GM23338 (cell line): ENCODE results near the gene BARX2. TPM values are rescaled to one million over a fixed set of nuclear protein-coding genes. Genes with fewer than 3 reads are reported as not detected.

ENCODE experiments used
- ATAC-seq: fragments of 200-7000 bp; cut with Tn5 transposase; 3 replicates; pipeline ENCODE4 v1.9.1; 2020
- DNase-seq: peaks from one replicate; pipeline ENCODE4 v3.0.0-alpha.2; 2015; ENCODE audit warnings: low spot score
- H2AFZ ChIP-seq: fragments of 200-600 bp; sonication (generic); 2 replicates; pipeline ENCODE4 v1.8.0; 2016; ENCODE audit warnings: antibody characterized with exemption, mild to moderate bottlenecking, moderate library complexity
- H3F3A ChIP-seq: fragments of 200-600 bp; sonication (generic); replicated peaks from 2 replicates; pipeline ENCODE4 v1.8.0; 2017; ENCODE audit warnings: antibody characterized with exemption, mixed run types, low read depth
- H3K27ac ChIP-seq: fragments of 200-600 bp; sonication (generic); 2 replicates; pipeline ENCODE4 v1.6.1; 2016; ENCODE audit warnings: low read depth
- H3K27me3 ChIP-seq: fragments of 200-600 bp; sonication (generic); 2 replicates; pipeline ENCODE4 v1.8.0; 2016; ENCODE audit warnings: mild to moderate bottlenecking, mixed run types, moderate library complexity; ENCODE audit not compliant: insufficient read depth
- H3K36me3 ChIP-seq: fragments of 200-600 bp; sonication (generic); 2 replicates; pipeline ENCODE4 v1.8.0; 2016; ENCODE audit warnings: mild to moderate bottlenecking; ENCODE audit not compliant: insufficient read depth
- H3K4me1 ChIP-seq: fragments of 200-600 bp; sonication (generic); 2 replicates; pipeline ENCODE4 v1.8.0; 2016; ENCODE audit warnings: mild to moderate bottlenecking, moderate library complexity; ENCODE audit not compliant: insufficient read depth
- H3K4me2 ChIP-seq: fragments of 200-600 bp; sonication (generic); 2 replicates; pipeline ENCODE4 v1.7.1; 2017; ENCODE audit warnings: mixed run types
- H3K4me3 ChIP-seq: fragments of 200-600 bp; sonication (generic); 2 replicates; pipeline ENCODE4 v1.6.1; 2016; ENCODE audit warnings: mixed run types
- H3K79me2 ChIP-seq: fragments of 200-600 bp; sonication (generic); replicated peaks from 2 replicates; pipeline ENCODE4 v1.8.0; 2017; ENCODE audit warnings: mild to moderate bottlenecking; ENCODE audit not compliant: insufficient read depth
- H3K9me2 ChIP-seq: fragments of 200-600 bp; sonication (generic); 2 replicates; pipeline ENCODE4 v1.8.0; 2017; ENCODE audit not compliant: insufficient read depth
- H4K20me1 ChIP-seq: fragments of 200-600 bp; sonication (generic); replicated peaks from 2 replicates; pipeline ENCODE4 v1.8.0; 2017; ENCODE audit warnings: mild to moderate bottlenecking; ENCODE audit not compliant: insufficient read depth
- H3K27ac Mint-ChIP-seq: 2 replicates; pipeline ENCODE4 v1.8.0; 2020; ENCODE audit warnings: inconsistent platforms, mild to moderate bottlenecking, moderate library complexity, mixed read lengths
- H3K27me3 Mint-ChIP-seq: 3 replicates; pipeline ENCODE4 v1.8.0; 2022; ENCODE audit warnings: low read depth, mild to moderate bottlenecking, moderate library complexity, mixed read lengths, inconsistent platforms; ENCODE audit not compliant: insufficient read depth, poor library complexity
- H3K36me3 Mint-ChIP-seq: 3 replicates; pipeline ENCODE4 v1.8.0; 2021; ENCODE audit warnings: low read depth, mild to moderate bottlenecking, inconsistent platforms, moderate library complexity, mixed read lengths
- H3K4me1 Mint-ChIP-seq: 3 replicates; pipeline ENCODE4 v1.8.0; 2020; ENCODE audit warnings: mild to moderate bottlenecking, inconsistent platforms, mixed read lengths
- H3K4me3 Mint-ChIP-seq: 3 replicates; pipeline ENCODE4 v1.8.0; 2021; ENCODE audit warnings: moderate library complexity, mild to moderate bottlenecking, inconsistent platforms, mixed read lengths
- H3K9me3 Mint-ChIP-seq: 3 replicates; pipeline ENCODE4 v1.8.0; 2020; ENCODE audit warnings: moderate library complexity, mild to moderate bottlenecking, inconsistent platforms, mixed read lengths
- CREB1 ChIP-seq: fragments of 250-450 bp; sonication (Bioruptor Pico); IDR thresholded peaks from 2 replicates; pipeline ENCODE4 v1.5.0; 2020; ENCODE audit warnings: low read depth, mild to moderate bottlenecking, moderate library complexity
- ETS1 ChIP-seq: IDR thresholded peaks from 2 replicates; pipeline ENCODE4 v1.6.1; 2016; ENCODE audit warnings: antibody characterized with exemption
- EZH2phosphoT487 ChIP-seq: fragments of 200-600 bp; sonication (generic); IDR thresholded peaks from one replicate; pipeline ENCODE4 v1.8.1; 2018; ENCODE audit warnings: antibody characterized with exemption; ENCODE audit not compliant: unreplicated experiment
- JUNB ChIP-seq: IDR thresholded peaks from one replicate; pipeline ENCODE4 v1.6.1; 2016; ENCODE audit warnings: antibody characterized with exemption; ENCODE audit not compliant: unreplicated experiment
- NANOG ChIP-seq: IDR thresholded peaks from 2 replicates; pipeline ENCODE4 v1.6.1; 2016; ENCODE audit warnings: antibody characterized with exemption, borderline replicate concordance
- POLR2AphosphoS5 ChIP-seq: IDR thresholded peaks from 2 replicates; pipeline ENCODE4 v1.6.1; 2016; ENCODE audit warnings: antibody characterized with exemption, low read depth
- STAT1 ChIP-seq: IDR thresholded peaks from one replicate; pipeline ENCODE4 v1.6.1; 2016; ENCODE audit warnings: antibody characterized with exemption; ENCODE audit not compliant: unreplicated experiment
- ZNF114 ChIP-seq: fragments of 250-450 bp; sonication (Bioruptor Pico); IDR thresholded peaks from 2 replicates; pipeline ENCODE4 v1.5.0; 2020; ENCODE audit warnings: mild to moderate bottlenecking, moderate library complexity
- ZNF331 ChIP-seq: fragments of 250-450 bp; sonication (Bioruptor Pico); IDR thresholded peaks from 2 replicates; pipeline ENCODE4 v1.5.0; 2020; ENCODE audit warnings: low read depth, mild to moderate bottlenecking, moderate library complexity
- ZNF462 ChIP-seq: fragments of 250-450 bp; sonication (Bioruptor Pico); IDR thresholded peaks from 2 replicates; pipeline ENCODE4 v1.5.0; 2020; ENCODE audit warnings: mild to moderate bottlenecking, moderate library complexity
- polyA plus RNA-seq: library from polyadenylated mRNA; unstranded; fragments of >200 nt; fragmentation: Nextera tagmentation; extraction: Ambion mirVana; gene quantifications from 2 replicates; pipeline ENCODE4 v1.2.1, GENCODE V29; 2016
- total RNA-seq: library from RNA; depleted of rRNA; stranded (reverse); fragments of >200 nt; shearing (Covaris generic); gene quantifications from 2 replicates; pipeline ENCODE4 v1.2.3, GENCODE V29; 2014
- TF ChIP-seq, protein P1 (sequence below), 2 experiments: fragments of 200-600 bp in 1 of 2; sonication (generic) in 1 of 2; conservative IDR thresholded peaks; 2 replicates each; pipeline versions ENCODE4 v1.5.1 to v1.6.1; 2016 to 2017; ENCODE audit warnings: antibody characterized with exemption in 2 of 2, low read depth in 2 of 2, mild to moderate bottlenecking in 2 of 2, moderate library complexity in 1 of 2

Gene BARX2
- total and polyA plus RNA-seq, 2 experiments from 2014 or later, result not detected

DNA sequence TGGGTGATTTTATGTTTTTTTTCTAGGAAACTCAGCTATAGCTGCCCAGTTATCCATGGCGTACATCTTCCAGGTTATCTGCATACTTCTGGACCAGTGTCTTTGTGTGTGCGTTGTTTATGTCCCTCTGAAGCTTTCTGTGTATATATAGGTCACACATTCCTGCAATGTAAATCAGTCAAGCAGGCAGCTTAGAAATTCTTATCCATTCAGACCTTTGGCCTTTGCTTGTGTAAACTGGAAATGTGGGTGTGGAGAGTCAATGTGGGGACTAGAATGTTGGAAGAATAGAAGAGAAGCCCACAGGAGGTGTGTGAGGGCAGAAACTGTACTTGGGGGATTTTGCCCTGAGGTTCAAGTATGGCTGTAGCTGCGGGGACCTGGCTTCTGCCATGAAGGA lies 51.7 kb downstream of the BARX2 start (continued):
- TF ChIP-seq ETS1 (no peak), STAT1 (no peak), ZNF114 (CRISPR knock-in tag) (no peak)
- TF ChIP-seq, protein P1, sequence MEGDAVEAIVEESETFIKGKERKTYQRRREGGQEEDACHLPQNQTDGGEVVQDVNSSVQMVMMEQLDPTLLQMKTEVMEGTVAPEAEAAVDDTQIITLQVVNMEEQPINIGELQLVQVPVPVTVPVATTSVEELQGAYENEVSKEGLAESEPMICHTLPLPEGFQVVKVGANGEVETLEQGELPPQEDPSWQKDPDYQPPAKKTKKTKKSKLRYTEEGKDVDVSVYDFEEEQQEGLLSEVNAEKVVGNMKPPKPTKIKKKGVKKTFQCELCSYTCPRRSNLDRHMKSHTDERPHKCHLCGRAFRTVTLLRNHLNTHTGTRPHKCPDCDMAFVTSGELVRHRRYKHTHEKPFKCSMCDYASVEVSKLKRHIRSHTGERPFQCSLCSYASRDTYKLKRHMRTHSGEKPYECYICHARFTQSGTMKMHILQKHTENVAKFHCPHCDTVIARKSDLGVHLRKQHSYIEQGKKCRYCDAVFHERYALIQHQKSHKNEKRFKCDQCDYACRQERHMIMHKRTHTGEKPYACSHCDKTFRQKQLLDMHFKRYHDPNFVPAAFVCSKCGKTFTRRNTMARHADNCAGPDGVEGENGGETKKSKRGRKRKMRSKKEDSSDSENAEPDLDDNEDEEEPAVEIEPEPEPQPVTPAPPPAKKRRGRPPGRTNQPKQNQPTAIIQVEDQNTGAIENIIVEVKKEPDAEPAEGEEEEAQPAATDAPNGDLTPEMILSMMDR (conservative IDR thresholded peaks at IDR 0.05; ENCODE audit: low read depth in 2 of 2), result no peak

- no peaks in the 10 kb centered on the region for H4K20me1 ChIP-seq
- no peak overlapping the region for H3K4me2 ChIP-seq
- H3F3A ChIP-seq, result no peaks in the 10 kb centered on the region
- no peaks in the 10 kb centered on the region for H3K79me2 ChIP-seq
- DNase-seq, result no peak
- no peak overlapping the region for H3K4me3 ChIP-seq
- no peak overlapping the region for H3K27ac ChIP-seq
- H2AFZ ChIP-seq, result no peak overlapping the region
- no peaks in the 10 kb centered on the region for H3K27me3 ChIP-seq
- no peak for ATAC-seq
- H3K4me1 Mint-ChIP-seq, result 0 out of 3 replicates have a peak, but pooled peaks cover 3% of the 10 kb centered on the region
- peaks cover 6% of the 10 kb centered on the region; the same call in 1 of the 2 replicates for H3K9me2 ChIP-seq
- no peaks in the 10 kb centered on the region for H3K27me3 Mint-ChIP-seq
- no peak overlapping the region for H3K27ac Mint-ChIP-seq
- peaks cover 19% of the 10 kb centered on the region for H3K9me3 Mint-ChIP-seq
- no peaks in the 10 kb centered on the region; the same call in 1 of the 2 replicates for H3K36me3 ChIP-seq
- H3K4me1 ChIP-seq, result no peaks in the 10 kb centered on the region
- peaks cover 16% of the 10 kb centered on the region; the same call in 2 of the 3 replicates for H3K36me3 Mint-ChIP-seq
- no peak overlapping the region for H3K4me3 Mint-ChIP-seq
- TF ChIP-seq JUNB (no peak), NANOG (no peak), ZNF331 (CRISPR knock-in tag) (no peak), ETS1 (no peak), ZNF114 (CRISPR knock-in tag) (no peak), ZNF462 (CRISPR knock-in tag) (no peak), STAT1 (no peak), CREB1 (CRISPR knock-in tag) (no peak), EZH2phosphoT487 (no peak), POLR2AphosphoS5 (no peak)
- TF ChIP-seq, protein P1 (conservative IDR thresholded peaks at IDR 0.05; ENCODE audit: low read depth in 2 of 2), result no peak
Measured at GRCh38 chr11:129427816-129428406, 52.3 kb downstream of the BARX2 start.
